GM12873 (cell line): Measurements from ENCODE around the gene NEUROG3.

Experiments used
- TF ChIP-seq, protein P1 (sequence below): IDR thresholded peaks from 2 replicates; pipeline ENCODE4 v1.5.1; 2012; ENCODE audit warnings: low read depth, mild to moderate bottlenecking, moderate library complexity, low read length, control low read depth; ENCODE audit not compliant: insufficient read depth; ENCODE audit errors: missing control alignments

Gene NEUROG3

DNA sequence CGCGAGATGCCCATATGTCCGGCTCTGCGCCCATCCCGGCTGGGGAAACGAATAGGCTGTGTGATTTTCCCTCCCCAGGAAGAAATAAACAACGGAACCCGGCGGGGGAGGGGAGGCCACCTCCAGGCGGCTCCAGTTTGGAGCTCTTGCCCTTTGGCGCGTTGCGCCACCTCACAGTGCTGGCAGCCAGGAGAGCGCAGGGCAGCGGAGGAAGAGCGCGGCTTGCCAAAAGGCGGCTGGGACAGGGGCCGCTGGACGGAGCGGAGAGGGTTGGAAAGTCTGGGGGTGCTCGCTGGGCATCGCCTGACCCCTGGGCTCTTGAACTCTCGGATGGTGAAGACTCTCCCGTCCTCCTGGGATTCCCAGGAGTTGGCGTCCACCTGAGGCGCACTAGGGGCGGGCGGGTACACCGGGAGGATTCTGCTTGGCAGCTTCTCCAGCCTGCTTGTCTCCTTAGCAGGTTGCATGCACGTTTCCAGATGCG, 5.3 kb upstream of the NEUROG3 start:
- TF ChIP-seq, protein P1, sequence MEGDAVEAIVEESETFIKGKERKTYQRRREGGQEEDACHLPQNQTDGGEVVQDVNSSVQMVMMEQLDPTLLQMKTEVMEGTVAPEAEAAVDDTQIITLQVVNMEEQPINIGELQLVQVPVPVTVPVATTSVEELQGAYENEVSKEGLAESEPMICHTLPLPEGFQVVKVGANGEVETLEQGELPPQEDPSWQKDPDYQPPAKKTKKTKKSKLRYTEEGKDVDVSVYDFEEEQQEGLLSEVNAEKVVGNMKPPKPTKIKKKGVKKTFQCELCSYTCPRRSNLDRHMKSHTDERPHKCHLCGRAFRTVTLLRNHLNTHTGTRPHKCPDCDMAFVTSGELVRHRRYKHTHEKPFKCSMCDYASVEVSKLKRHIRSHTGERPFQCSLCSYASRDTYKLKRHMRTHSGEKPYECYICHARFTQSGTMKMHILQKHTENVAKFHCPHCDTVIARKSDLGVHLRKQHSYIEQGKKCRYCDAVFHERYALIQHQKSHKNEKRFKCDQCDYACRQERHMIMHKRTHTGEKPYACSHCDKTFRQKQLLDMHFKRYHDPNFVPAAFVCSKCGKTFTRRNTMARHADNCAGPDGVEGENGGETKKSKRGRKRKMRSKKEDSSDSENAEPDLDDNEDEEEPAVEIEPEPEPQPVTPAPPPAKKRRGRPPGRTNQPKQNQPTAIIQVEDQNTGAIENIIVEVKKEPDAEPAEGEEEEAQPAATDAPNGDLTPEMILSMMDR = no peak

DNA sequence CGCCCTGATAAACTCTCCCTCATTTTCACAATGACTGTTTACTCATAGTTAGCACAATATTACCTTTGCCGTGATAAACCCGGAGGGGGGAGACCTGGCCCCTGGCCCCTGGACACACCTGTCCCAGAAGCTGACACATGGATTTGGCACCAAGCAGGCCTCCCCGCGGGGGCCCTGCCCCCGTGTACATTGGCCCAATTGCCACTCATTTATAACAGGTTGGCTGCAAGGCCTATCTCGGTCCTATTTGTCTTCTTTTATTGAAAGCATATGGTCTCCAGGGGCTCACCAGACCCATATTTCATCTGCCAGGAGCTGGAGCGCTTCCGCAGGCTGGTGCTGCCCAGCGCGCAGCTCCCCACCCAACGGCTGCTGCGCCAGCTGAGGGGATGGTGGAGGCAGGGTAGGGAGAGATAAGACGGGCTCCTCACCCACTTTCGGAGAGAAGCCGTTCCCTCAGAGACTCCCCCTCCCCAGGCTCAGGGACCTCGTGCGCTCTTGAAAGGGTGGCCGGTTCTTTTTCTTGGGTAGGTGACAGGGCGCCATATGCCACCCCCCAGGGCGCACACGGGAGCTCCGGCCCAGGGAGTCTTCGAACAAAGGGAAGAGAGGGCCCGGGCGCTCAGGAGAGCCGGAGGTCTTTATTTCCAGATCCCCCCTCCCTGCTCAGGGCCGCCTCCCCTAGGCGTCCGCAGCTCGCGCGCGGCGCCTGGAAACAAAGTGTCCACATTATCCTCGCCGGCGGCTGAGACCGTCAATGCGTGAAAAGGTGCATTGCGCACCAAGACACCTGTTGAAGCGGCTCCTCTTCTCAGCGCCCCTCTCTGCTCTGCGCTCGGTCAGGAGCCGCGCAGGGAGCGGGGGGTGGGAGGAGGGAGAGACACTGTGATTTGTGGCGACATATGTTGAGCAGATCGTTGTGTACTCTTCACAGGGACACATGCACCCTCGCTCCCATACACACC, 4.3 kb upstream of the NEUROG3 start:
- TF ChIP-seq, protein P1 = no peak

DNA sequence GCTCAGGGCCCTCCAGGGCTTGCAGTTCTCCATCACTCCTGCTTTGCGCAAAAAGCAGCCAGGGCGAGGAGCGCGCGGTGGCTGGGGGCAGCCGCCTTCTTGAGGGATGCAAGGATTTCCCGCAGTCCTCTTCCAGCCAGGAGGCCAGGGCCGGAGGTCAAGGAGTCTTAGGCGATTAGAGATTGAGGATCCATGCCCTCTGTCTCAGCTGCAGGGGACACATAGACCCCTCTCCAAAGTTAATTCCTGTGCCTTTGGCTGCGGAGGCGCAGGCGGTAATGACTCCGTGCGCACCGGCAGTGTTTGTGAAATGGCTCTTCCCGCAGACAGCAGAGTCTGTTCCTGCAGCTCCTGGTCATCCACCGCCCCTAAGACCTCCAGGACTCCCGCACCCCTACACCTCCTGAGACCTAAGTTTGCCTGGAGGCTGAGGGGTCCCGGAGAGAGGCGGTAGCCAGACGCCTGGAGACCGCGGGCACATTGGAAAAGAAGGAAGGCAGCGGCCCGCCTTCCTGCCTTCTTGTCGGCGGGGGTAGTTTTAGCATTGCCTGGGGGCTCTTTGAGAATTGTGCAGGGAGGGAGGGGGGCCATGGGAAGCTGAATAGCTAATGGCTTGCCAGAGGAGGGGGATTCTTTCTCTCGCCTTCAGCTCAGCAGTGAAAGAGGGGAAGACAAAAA, 3.3 kb upstream of the NEUROG3 start:
- TF ChIP-seq, protein P1 = no peak

DNA sequence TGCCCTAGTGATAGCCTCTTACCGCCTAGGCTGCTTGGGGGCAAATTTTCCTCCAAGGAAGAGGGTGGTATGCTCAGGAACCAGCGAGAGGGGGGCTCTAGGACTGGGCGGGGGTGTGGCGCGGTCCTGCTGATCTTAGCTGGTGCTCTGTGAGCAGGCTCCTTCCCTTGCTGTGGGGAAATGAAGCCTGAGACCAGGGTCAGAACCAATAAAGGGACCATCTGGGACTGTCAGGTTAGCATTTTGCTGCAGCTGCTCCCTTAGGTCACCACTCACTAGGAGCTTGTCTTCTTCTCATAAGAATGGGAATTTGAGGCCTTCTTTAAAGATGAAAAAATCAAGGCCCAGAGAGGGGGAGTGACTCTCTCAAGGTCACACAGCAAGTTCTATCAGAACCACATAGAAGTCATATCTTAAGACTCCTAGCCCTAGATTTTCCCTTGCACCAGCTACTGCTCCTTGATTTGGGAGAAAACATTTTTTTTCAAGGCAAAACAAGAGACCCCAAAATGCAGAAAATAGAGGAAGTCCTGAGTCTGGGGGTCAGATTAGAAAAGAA, 2.0 kb upstream of the NEUROG3 start:
- TF ChIP-seq, protein P1 = no peak

DNA sequence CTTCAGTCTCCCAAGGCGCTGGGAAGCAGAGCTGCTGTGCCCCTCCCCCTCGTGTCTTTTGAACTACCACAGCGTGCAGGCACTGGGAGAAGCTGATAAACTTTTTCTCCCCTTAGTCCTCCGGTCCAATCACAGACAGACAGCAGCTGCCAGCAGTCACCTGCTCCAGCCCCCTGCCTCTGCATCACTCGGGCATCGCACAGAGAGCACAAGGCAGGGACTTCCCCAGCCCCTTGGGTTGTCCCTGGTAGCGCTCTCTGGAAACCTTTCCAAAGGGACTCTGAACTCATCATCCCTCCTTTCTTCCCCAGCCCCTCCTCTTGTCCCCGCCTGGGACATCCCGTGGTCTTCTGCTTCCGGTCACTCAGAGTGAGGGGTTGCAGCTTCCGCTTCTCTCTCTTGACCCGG, 1.4 kb upstream of the NEUROG3 start:
- TF ChIP-seq, protein P1 = no peak

DNA sequence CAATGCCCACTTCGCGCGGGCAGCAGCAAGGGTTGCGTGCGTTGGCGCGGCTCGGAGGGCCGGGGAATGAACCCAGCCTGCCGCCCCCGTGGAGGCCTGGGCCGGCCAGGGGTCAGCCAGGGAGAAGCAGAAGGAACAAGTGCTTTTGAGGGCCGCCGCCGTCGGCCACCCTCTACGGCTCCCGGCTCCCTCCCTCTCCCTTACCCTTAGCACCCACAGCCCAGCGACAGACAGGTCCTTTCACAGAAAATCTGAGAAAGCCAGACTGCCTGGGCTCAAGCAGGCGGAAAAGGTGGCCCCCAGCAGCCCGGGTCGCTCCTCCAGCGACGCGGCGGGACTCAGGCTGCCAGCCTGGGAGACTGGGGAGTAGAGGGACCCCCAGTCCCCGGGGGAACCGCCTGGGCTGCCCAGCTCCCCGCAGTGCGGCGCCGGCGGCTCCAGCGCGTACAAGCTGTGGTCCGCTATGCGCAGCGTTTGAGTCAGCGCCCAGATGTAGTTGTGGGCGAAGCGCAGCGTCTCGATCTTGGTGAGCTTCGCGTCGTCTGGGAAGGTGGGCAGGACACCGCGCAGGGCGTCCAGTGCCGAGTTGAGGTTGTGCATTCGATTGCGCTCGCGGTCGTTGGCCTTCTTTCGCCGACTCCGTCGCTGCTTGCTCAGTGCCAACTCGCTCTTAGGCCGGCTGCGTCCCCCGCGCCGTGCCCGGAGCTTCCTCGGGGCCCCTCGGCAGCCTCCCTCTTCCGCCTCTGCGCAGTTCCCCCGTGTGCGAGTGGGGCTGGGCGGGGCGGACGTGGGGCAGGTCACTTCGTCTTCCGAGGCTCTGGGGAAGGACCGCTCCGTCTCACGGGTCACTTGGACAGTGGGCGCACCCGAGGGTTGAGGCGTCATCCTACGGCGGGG, 815 bp downstream of the NEUROG3 start:
- TF ChIP-seq, protein P1 = no peak
